HG03135 (cell line): Measurements from ENCODE around the gene TMBIM4.

Source experiments
- ATAC-seq: cut with Tn5 transposase; IDR thresholded peaks from one replicate; pipeline ENCODE4 v1.9.1; 2021; ENCODE audit warnings: mild to moderate bottlenecking, moderate library complexity; ENCODE audit not compliant: unreplicated experiment

TMBIM4 gene

GRCh38 chr12:66142826-66143225, 27.0 kb downstream of the TMBIM4 start:
- ATAC-seq, result no peak

GRCh38 chr12:66141299-66141698, 28.5 kb downstream of the TMBIM4 start:
- ATAC-seq, result no peak

- ATAC-seq, result no peak
Observed at GRCh38 chr12:66140731-66141130, 29.1 kb downstream of the TMBIM4 start.

- no peak for ATAC-seq
Observed at GRCh38 chr12:66139328-66139727, 30.5 kb downstream of the TMBIM4 start.

- no peak for ATAC-seq
Observed at GRCh38 chr12:66137937-66138336, 31.9 kb downstream of the TMBIM4 start.

- ATAC-seq, result no peak
Observed at GRCh38 chr12:66132408-66132807, 37.4 kb downstream of the TMBIM4 start.

GRCh38 chr12:66131067-66131688, 38.6 kb downstream of the TMBIM4 start:
- no peak for ATAC-seq

GRCh38 chr12:66130267-66131066, 39.3 kb downstream of the TMBIM4 start, which contains the start of gene LLPH:
TSS of gene LLPH (minus strand) at chr12:66130750. CDS start at chr12:66129106, 1,644 bp downstream.
- ATAC-seq, result peak; percentile 96

GRCh38 chr12:66129934-66130266, 39.9 kb downstream of the TMBIM4 start:
- peak; percentile 14 for ATAC-seq

- ATAC-seq, result no peak
Observed at GRCh38 chr12:66127650-66128049, 42.1 kb downstream of the TMBIM4 start.

GRCh38 chr12:66120477-66120876, 49.3 kb downstream of the TMBIM4 start:
- ATAC-seq, result no peak

GRCh38 chr12:66119870-66120241, 49.9 kb downstream of the TMBIM4 start:
- ATAC-seq, result peak; percentile 57

GRCh38 chr12:66119229-66119869, 50.4 kb downstream of the TMBIM4 start:
- no peak for ATAC-seq

GRCh38 chr12:66118240-66118891, 51.4 kb downstream of the TMBIM4 start:
- no peak for ATAC-seq

GRCh38 chr12:66117242-66117641, 52.6 kb downstream of the TMBIM4 start:
- no peak for ATAC-seq

- no peak for ATAC-seq
Observed at GRCh38 chr12:66115071-66115600, 54.7 kb downstream of the TMBIM4 start.

- no peak for ATAC-seq
Observed at GRCh38 chr12:66113471-66113870, 56.3 kb downstream of the TMBIM4 start.

- no peak for ATAC-seq
Observed at GRCh38 chr12:66111605-66112004, 58.2 kb downstream of the TMBIM4 start.

GRCh38 chr12:66109056-66109455, 60.7 kb downstream of the TMBIM4 start:
- ATAC-seq, result no peak

GRCh38 chr12:66108386-66108785, 61.4 kb downstream of the TMBIM4 start:
- ATAC-seq, result no peak

GRCh38 chr12:66107451-66107915, 62.3 kb downstream of the TMBIM4 start:
- ATAC-seq, result peak; percentile 89
